NCI-H2029 treated with DMSO at 0.1 percent for 48 hours (cell line): Measurements from ENCODE around the gene RTL3.

ENCODE experiments used
- DNase-seq: peaks from one replicate; lab custom pipeline; 2025; lab: John Stamatoyannopoulos, UW

Gene RTL3

GRCh38 chrX:78619834-78620233, 39.3 kb downstream of the RTL3 start:
- no peak for DNase-seq

DNA sequence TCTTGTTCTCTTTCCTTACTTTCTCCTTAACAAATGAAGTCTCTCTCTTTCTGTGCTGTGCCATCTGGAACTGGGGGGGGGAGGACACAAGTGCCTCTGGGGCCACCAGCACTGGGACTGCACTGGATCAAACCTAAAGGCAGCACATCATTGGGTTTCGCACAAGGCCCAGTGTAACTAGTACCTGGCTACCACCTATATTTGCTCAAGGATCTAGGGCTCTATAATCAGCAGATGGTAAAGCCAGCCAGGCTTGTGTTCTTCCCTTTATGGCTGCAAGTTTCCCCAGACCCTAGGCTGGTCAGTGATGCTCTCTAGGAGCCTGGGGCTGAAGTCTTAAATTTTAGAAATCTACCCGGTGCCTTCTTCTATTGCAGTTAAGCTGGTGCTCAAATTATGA, 40.1 kb downstream of the RTL3 start:
- DNase-seq, result no peak

DNA sequence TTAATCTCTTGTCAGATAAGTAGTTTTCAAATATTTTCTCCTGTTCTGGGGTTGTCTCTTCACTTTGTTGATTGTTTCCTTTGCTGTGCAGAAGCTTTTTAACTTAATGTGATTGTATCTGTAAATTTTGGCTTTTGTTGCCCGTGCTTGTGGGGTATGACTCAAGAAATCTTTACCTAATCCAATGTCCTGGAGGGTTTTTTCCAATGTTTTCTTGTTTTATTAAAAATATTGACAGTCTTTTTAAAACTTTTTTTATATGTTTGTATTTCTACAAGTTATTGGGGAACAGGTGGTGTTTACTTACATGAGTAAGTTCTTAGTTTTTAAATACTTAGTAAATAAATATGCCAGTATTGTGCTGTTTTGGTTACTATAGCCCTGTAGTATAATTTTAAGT, 44.9 kb downstream of the RTL3 start:
- no peak for DNase-seq
